ENCODE data around the gene RFX4. TPM values are rescaled to one million over a fixed set of nuclear protein-coding genes. Genes with fewer than 3 reads are reported as not detected.

Gene RFX4
- total RNA-seq, 6 donors from 2014 or later, result not detected

DNA sequence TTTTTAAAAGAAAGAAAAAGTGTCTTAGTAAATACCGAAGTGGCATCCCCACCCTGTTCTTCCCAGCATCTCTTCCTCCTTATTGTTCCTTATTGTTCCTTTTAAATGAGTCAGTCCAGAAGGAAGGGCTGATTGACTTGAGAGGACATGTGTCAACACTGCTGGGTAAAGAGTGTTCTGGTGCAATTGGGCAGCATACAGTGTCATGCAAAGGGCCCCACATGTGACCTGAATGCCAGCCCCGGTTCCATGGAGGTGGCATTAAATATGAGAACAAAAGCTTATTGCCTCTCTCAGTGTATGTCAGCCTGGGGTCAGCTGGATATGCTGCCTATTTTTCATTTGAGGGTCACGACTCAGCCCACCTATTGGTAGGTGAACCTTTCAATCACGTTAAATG is 132.8 kb downstream of the RFX4 start:
- H3K27ac ChIP-seq, result no peak overlapping the region
- no peak for ATAC-seq (ENCODE audit: low FRiP score in 2 of 2)
- no peaks in the 10 kb centered on the region for H3K36me3 ChIP-seq
- no peak overlapping the region for H3K4me3 ChIP-seq
- DNase-seq, result peak in 1 of 2 donors; percentile 52
- H3K4me1 ChIP-seq, result no peaks in the 10 kb centered on the region
- H3K9me3 ChIP-seq, result no peaks in the 10 kb centered on the region
- TF ChIP-seq, protein P1, sequence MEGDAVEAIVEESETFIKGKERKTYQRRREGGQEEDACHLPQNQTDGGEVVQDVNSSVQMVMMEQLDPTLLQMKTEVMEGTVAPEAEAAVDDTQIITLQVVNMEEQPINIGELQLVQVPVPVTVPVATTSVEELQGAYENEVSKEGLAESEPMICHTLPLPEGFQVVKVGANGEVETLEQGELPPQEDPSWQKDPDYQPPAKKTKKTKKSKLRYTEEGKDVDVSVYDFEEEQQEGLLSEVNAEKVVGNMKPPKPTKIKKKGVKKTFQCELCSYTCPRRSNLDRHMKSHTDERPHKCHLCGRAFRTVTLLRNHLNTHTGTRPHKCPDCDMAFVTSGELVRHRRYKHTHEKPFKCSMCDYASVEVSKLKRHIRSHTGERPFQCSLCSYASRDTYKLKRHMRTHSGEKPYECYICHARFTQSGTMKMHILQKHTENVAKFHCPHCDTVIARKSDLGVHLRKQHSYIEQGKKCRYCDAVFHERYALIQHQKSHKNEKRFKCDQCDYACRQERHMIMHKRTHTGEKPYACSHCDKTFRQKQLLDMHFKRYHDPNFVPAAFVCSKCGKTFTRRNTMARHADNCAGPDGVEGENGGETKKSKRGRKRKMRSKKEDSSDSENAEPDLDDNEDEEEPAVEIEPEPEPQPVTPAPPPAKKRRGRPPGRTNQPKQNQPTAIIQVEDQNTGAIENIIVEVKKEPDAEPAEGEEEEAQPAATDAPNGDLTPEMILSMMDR (IDR thresholded peaks at IDR 0.05), result no peak
- TF ChIP-seq POLR2A (IDR thresholded peaks at IDR 0.05), result no peak
- TF ChIP-seq POLR2AphosphoS5 (IDR thresholded peaks at IDR 0.05), result no peak
- TF ChIP-seq EP300 (IDR thresholded peaks at IDR 0.05), result no peak
- 71 to 82% methylated on average over 4 of the region's 4 CpGs for WGBS, 2 donors
- no peaks in the 10 kb centered on the region for H3K27me3 ChIP-seq

DNA sequence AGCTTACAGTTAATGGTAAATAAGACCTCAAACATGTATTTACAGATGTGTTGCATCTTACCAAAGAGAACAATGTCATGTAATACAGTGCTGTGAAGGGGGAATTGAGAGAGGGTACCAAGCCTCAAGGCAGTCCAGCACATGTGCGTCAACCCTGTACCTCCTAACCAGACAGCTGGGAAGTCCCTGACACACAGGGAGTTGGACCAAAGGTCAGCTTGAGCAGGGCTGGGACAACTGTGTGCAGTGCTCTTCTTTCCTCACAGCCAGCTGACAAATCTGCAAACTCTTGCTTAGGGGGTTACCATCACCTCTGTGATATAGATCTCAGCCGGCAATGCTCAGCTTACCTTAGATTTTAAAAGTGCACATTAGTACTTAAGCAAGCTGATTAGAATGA is 134.9 kb downstream of the RFX4 start:
- ATAC-seq (ENCODE audit: low FRiP score in 2 of 2), result no peak

DNA sequence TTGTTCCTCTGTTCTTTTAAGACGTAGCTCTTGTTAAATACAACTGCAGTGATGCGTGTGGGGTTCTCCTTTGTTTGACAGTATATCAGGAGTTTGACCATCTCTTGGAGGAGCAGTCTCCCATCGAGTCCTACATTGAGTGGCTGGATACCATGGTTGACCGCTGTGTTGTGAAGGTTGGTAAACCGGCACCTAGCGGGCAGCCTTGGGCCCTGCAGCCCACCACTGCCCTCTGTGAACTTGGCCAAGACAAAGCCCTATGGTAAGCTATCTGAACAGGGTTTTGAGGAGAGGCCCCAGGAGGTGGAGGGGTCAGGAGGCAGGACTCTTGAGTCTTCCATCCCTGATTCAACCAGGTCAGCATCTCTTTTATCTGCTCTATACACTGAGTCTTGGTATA is 137.1 kb downstream of the RFX4 start:
- no peak overlapping the region for H3K27ac ChIP-seq
- ATAC-seq (ENCODE audit: low FRiP score in 2 of 2), result no peak
- WGBS, 2 donors, result 96% methylated on average over 4 to 6 of the region's 6 CpGs

More for the DNA sequence above, 134.9 kb downstream of the RFX4 start:
- no peak overlapping the region for H3K4me3 ChIP-seq
- WGBS, 2 donors, result 94 to 100% methylated on average over 2 of the region's 2 CpGs
- H3K27me3 ChIP-seq, result no peaks in the 10 kb centered on the region
- no peak for DNase-seq
- no peaks in the 10 kb centered on the region for H3K36me3 ChIP-seq
- no peak for TF ChIP-seq POLR2AphosphoS5 (IDR thresholded peaks at IDR 0.05)
- TF ChIP-seq, protein P1 (IDR thresholded peaks at IDR 0.05), result no peak
- TF ChIP-seq EP300 (IDR thresholded peaks at IDR 0.05), result no peak
- TF ChIP-seq POLR2A (IDR thresholded peaks at IDR 0.05), result no peak
- no peak overlapping the region for H3K27ac ChIP-seq
- H3K9me3 ChIP-seq, result no peaks in the 10 kb centered on the region
- H3K4me1 ChIP-seq, result no peaks in the 10 kb centered on the region

DNA sequence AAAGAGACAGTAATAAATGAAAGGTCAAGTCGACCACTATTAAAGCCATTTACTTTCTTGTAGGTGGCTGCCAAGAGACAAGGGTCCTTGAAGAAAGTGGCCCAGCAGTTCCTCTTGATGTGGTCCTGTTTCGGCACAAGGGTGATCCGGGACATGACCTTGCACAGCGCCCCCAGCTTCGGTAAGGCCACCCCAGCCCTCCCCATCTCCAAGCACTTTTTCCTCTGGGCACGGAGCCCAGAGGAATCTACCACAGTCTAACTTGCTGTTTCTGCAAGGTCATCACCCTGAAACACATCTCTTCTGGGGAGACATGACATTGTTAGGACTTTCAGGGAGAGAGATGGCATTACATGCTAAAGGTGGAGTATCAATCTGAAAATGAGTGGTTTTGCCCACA is 137.9 kb downstream of the RFX4 start:
- 65 to 81% methylated on average over 6 of the region's 6 CpGs for WGBS, 2 donors
- H3K27me3 ChIP-seq, result no peaks in the 10 kb centered on the region
- H3K4me1 ChIP-seq, result no peaks in the 10 kb centered on the region
- DNase-seq (peak in 1 of 2 donors; percentile 34), ATAC-seq (ENCODE audit: low FRiP score in 2 of 2) (no peak)
- H3K4me3 ChIP-seq, result no peak overlapping the region
- TF ChIP-seq, protein P1 (IDR thresholded peaks at IDR 0.05), result no peak
- TF ChIP-seq POLR2AphosphoS5 (IDR thresholded peaks at IDR 0.05) (no peak), EP300 (IDR thresholded peaks at IDR 0.05) (no peak)
- H3K9me3 ChIP-seq, result no peaks in the 10 kb centered on the region
- H3K36me3 ChIP-seq, result no peaks in the 10 kb centered on the region
- no peak overlapping the region for H3K27ac ChIP-seq

More for the DNA sequence above, 137.1 kb downstream of the RFX4 start:
- no peak for TF ChIP-seq EP300 (IDR thresholded peaks at IDR 0.05)
- H3K27me3 ChIP-seq, result no peaks in the 10 kb centered on the region
- H3K4me3 ChIP-seq, result no peak overlapping the region
- no peaks in the 10 kb centered on the region for H3K4me1 ChIP-seq
- DNase-seq, result peak in 1 of 2 donors; percentile 40
- H3K9me3 ChIP-seq, result no peaks in the 10 kb centered on the region
- H3K36me3 ChIP-seq, result no peaks in the 10 kb centered on the region

DNA sequence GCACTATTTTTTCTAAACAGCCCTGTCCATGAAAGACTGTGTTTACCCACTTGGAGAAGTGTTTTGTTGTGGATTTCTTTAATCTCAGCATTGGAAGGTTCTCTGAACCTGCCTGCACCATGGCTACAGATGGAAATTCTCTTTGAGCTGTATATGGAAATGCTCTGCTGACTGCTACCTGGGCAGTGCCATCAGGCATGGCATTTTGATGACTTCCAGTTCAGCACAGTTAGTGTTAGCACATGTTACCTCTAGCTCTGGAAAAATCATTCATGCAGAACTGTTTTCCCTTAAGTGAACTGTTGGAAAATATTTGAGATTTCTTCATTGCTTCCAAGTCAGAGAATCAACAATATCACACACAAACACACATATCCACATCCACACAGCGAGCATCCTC is 139.1 kb downstream of the RFX4 start:
- Histone ChIP-seq H3K4me3 (no peak overlapping the region), H3K36me3 (no peaks in the 10 kb centered on the region), H3K27me3 (no peaks in the 10 kb centered on the region), H3K27ac (no peak overlapping the region), H3K9me3 (no peaks in the 10 kb centered on the region), H3K4me1 (no peaks in the 10 kb centered on the region)
- WGBS, 2 donors, result 87 to 100% methylated on average over 1 of the region's 1 CpG
- no peak for DNase-seq
- TF ChIP-seq POLR2A (IDR thresholded peaks at IDR 0.05) (no peak), EP300 (IDR thresholded peaks at IDR 0.05) (no peak), POLR2AphosphoS5 (IDR thresholded peaks at IDR 0.05) (no peak)
- TF ChIP-seq, protein P1 (IDR thresholded peaks at IDR 0.05), result no peak
- no peak for ATAC-seq (ENCODE audit: low FRiP score in 2 of 2)

Data from upper lobe of left lung (tissue), 6 donors.